Thyroid gland (tissue), 4 donors: ENCODE results near the gene AP1S2. TPM values are rescaled to one million over a fixed set of nuclear protein-coding genes. Genes with fewer than 3 reads are reported as not detected.

ENCODE experiments used
- DNase-seq, 2 donors: peaks; one replicate each; pipeline ENCODE4 v3.0.0-alpha.2; 2019
- H3K27ac ChIP-seq, 3 donors: fragments of 200-600 bp; sonication (generic); 1 replicate in 2 of 3; 2 replicates in 1 of 3; pipeline ENCODE4 v1.5.1; 2016 to 2019; ENCODE audit warnings: mild to moderate bottlenecking in 1 of 3, moderate library complexity in 1 of 3
- H3K27me3 ChIP-seq: fragments of 200-600 bp; sonication (generic); one replicate; pipeline ENCODE4 v1.5.1; 2019
- H3K36me3 ChIP-seq, 2 donors: fragments of 200-600 bp; sonication (generic); one replicate each; pipeline ENCODE4 v1.5.1; 2016 to 2019
- H3K4me1 ChIP-seq, 2 donors: fragments of 200-600 bp; sonication (generic); one replicate each; pipeline ENCODE4 v1.5.1; 2017 to 2019
- H3K4me3 ChIP-seq, 3 donors: fragments of 200-600 bp; sonication (generic); replicated peaks in 1 of 3; 1 replicate in 2 of 3; 2 replicates in 1 of 3; pipeline ENCODE4 v1.5.1; 2016; ENCODE audit warnings: mild to moderate bottlenecking in 1 of 3
- H3K9me3 ChIP-seq: fragments of 200-600 bp; sonication (generic); one replicate; pipeline ENCODE4 v1.5.1; 2017
- POLR2A ChIP-seq, 2 donors: fragments of 450-650 bp; IDR thresholded peaks; one replicate each; pipeline ENCODE4 v1.6.1; 2017; ENCODE audit warnings: antibody characterized with exemption in 2 of 2, mild to moderate bottlenecking in 2 of 2, moderate library complexity in 1 of 2
- WGBS, 2 donors: methylation state at CpG; one replicate each; pipeline ENCODE4 v1.1.5; 2017; 5-methylcytosine and 5-hydroxymethylcytosine counted together
- intact Hi-C: fragments of 100-400 bp; cut with DNase I; formaldehyde crosslinking; loops from one replicate; pipeline ENCODE4 v1.15.1; 2023
- total RNA-seq, 4 donors: library from RNA; depleted of rRNA; stranded (reverse); fragments of >200 nt; gene quantifications; one replicate each; pipeline ENCODE4 v1.2.3, GENCODE V29; 2016
- TF ChIP-seq, protein P1 (sequence below), 6 experiments: fragments of 200-600 bp in 3 of 6; fragments of 450-650 bp in 3 of 6; sonication (generic) in 3 of 6; IDR thresholded peaks; one replicate each; pipeline ENCODE4 v1.5.1; 2016 to 2019; ENCODE audit warnings: antibody characterized with exemption in 6 of 6, mild to moderate bottlenecking in 2 of 6, inconsistent platforms in 1 of 6, moderate library complexity in 1 of 6

AP1S2 gene
- total RNA-seq, 4 donors from 2014 or later = 34.3 to 81.4 (median 45.7) TPM

DNA sequence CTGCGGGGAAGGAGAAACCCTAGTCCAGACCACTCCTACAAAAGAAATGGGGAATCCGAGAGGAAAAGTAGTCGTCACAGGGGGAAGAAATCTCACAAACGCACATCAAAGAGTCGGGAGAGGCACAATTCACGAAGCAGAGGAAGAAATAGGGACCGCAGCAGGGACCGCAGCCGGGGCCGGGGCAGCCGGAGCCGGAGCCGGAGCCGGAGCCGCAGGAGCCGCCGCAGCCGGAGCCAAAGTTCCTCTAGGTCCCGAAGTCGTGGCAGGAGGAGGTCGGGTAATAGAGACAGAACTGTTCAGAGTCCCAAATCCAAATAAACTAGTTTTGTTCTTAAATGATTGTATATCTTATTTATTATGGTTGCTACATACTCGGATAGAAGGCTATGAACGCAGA, 31.7 kb downstream of the AP1S2 start:
- H3K27ac ChIP-seq = no peak overlapping the region
- no peak overlapping the region for H3K4me3 ChIP-seq
- no peaks in the 10 kb centered on the region for H3K27me3 ChIP-seq
- no peaks in the 10 kb centered on the region for H3K4me1 ChIP-seq
- peaks cover 13 to 36% of the 10 kb centered on the region in 2 donors for H3K36me3 ChIP-seq
- no peak for DNase-seq
- 95 to 98% methylated on average over 22 to 23 of the region's 23 CpGs for WGBS, 2 donors
- intact Hi-C loops = no loop called here
- TF ChIP-seq, protein P1, sequence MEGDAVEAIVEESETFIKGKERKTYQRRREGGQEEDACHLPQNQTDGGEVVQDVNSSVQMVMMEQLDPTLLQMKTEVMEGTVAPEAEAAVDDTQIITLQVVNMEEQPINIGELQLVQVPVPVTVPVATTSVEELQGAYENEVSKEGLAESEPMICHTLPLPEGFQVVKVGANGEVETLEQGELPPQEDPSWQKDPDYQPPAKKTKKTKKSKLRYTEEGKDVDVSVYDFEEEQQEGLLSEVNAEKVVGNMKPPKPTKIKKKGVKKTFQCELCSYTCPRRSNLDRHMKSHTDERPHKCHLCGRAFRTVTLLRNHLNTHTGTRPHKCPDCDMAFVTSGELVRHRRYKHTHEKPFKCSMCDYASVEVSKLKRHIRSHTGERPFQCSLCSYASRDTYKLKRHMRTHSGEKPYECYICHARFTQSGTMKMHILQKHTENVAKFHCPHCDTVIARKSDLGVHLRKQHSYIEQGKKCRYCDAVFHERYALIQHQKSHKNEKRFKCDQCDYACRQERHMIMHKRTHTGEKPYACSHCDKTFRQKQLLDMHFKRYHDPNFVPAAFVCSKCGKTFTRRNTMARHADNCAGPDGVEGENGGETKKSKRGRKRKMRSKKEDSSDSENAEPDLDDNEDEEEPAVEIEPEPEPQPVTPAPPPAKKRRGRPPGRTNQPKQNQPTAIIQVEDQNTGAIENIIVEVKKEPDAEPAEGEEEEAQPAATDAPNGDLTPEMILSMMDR (IDR thresholded peaks at IDR 0.05) = no peak
- TF ChIP-seq POLR2A (IDR thresholded peaks at IDR 0.05) = no peak
- no peaks in the 10 kb centered on the region for H3K9me3 ChIP-seq

DNA sequence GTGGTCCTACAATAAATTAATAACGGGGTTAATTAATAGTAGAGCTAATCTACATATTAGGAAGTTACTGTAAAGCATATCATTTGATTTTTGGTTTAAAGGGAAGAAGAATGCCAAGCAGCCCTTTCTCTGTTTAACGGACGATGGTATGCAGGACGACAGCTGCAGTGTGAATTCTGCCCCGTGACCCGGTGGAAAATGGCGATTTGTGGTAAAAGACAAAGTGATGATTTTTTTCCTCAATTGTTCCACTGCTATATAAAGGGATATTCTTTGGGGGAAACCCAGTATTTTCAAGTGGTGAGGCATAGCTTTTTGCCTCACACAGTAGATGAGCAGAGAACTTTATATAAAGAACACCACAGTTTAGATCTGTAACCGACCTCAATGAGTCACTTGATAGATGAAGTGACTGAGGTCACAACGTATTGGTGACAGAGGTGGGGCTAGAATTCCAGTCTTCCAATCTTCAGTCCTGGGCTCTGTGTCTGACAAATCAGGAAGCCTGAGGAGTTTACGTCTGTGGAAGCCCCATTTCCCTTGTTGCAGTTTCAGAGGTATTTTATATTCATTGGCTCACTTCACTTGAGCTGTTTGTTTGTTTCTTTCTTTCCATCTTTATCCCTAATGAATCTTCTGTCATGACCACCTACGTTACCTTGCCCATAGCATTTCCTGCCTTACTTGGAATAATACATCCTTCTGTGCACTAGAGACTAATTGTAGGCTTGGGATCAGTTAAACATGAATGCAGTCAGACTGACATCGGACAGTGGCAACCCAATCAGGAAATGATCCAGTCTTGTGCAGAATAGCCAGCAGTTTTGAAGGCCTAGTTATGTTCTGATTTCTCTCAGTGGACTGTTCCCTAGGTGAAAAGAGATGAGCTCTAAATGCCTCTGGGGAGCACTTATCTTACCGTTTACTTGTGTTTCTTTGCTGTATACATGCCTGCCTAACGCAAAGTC, 34.2 kb downstream of the AP1S2 start:
- Histone ChIP-seq H3K4me3 (no peak overlapping the region), H3K36me3 (peaks cover 29 to 57% of the 10 kb centered on the region in 2 donors), H3K9me3 (no peaks in the 10 kb centered on the region), H3K27me3 (no peaks in the 10 kb centered on the region), H3K27ac (no peak overlapping the region), H3K4me1 (no peaks in the 10 kb centered on the region)
- WGBS, 2 donors = 72 to 87% methylated on average over 14 of the region's 14 CpGs
- intact Hi-C loops = no loop called here
- TF ChIP-seq, protein P1 (IDR thresholded peaks at IDR 0.05) = no peak
- TF ChIP-seq POLR2A (IDR thresholded peaks at IDR 0.05) = no peak
- no peak for DNase-seq

DNA sequence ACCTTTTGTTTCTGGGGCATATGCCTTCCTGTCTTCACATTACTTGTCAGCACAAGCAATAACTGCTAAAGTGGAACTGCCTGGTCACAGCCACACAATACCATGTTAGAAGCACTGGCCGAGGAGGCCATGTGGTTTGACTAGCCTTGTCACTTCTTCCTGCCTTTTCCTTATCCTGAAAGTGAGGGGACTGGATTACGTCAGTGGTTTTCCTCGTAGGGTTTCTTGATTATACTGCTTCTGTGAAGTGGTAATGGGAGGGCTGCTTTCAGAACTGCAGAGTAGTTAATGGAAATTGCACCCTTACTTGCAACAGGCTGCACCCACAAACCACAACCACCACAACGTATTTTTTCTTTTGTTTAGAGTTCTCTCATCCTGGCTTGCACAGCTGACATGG, 37.7 kb downstream of the AP1S2 start:
- intact Hi-C loops = no loop called here
- WGBS, 2 donors = 75 to 78% methylated on average over 4 of the region's 4 CpGs
- Histone ChIP-seq H3K27me3 (no peaks in the 10 kb centered on the region), H3K36me3 (peaks cover 23 to 42% of the 10 kb centered on the region in 2 donors), H3K4me3 (no peak overlapping the region), H3K27ac (no peak overlapping the region), H3K9me3 (no peaks in the 10 kb centered on the region), H3K4me1 (no peaks in the 10 kb centered on the region)
- no peak for DNase-seq
- TF ChIP-seq, protein P1 (IDR thresholded peaks at IDR 0.05) = no peak
- no peak for TF ChIP-seq POLR2A (IDR thresholded peaks at IDR 0.05)

DNA sequence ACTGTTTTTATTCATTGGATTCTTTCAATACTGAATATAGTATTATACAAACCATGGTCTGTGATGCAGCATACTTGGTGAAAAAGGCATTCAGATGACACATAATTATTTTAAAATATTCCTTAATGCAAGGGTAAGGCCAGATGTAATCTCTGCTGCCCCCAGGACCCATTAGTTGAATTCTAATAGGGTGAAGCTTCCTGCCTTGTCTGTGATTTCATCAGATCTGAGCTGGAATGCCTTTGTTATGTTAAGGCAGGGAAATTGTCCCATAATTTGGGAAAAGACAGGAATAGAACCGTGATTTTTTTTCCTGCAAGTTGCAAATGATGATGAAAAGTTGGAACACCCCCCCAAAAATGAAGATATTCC, 38.2 kb downstream of the AP1S2 start:
- DNase-seq = no peak
- no peaks in the 10 kb centered on the region for H3K27me3 ChIP-seq
- intact Hi-C loops = no loop called here
- no peak overlapping the region for H3K27ac ChIP-seq
- TF ChIP-seq, protein P1 (IDR thresholded peaks at IDR 0.05) = no peak
- TF ChIP-seq POLR2A (IDR thresholded peaks at IDR 0.05) = no peak
- H3K9me3 ChIP-seq = no peaks in the 10 kb centered on the region
- WGBS, 2 donors = 48 to 58% methylated on average over 1 of the region's 1 CpG
- no peaks in the 10 kb centered on the region for H3K4me1 ChIP-seq
- peaks cover 23 to 42% of the 10 kb centered on the region in 2 donors for H3K36me3 ChIP-seq
- H3K4me3 ChIP-seq = no peak overlapping the region

DNA sequence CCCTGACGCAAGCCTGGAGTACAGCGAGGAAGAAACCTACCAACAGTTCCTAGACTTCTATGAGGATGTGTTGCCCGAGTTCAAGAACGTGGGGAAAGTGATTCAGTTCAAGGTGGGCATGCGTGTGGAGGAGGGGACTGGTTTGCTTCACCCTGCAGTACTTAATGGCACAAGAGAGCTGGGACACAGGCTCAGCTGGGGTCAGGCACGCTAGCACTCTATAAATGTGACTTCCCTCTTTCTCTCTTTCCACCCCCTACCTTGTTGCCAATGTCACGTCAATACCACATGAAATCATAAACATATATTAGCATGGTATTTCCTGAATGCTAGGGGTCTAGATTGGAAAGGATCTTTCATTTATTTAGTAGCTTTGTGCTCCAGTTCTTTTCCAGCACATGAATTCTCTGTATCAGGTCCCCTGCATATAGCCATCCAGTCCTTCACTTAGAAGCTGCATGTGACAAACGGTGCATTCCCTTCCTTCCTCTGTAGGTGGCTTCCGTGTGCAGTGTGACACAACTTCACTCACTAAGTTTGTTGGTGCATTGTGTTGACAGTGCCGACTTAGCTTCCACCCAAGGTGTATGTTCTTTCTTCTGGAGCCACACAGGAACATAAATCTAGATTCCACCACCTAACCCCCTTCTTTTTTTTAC, 38.7 kb downstream of the AP1S2 start:
- Histone ChIP-seq H3K4me1 (no peaks in the 10 kb centered on the region), H3K9me3 (no peaks in the 10 kb centered on the region), H3K4me3 (no peak overlapping the region), H3K27ac (no peak overlapping the region), H3K36me3 (peaks cover 23 to 39% of the 10 kb centered on the region in 2 donors), H3K27me3 (no peaks in the 10 kb centered on the region)
- DNase-seq = no peak
- WGBS, 2 donors = 74 to 77% methylated on average over 10 of the region's 10 CpGs
- TF ChIP-seq, protein P1 (IDR thresholded peaks at IDR 0.05) = no peak
- TF ChIP-seq POLR2A (IDR thresholded peaks at IDR 0.05) = no peak
- intact Hi-C loops = no loop called here
